ENCODE results near the gene TIMM10.

TIMM10 gene

GRCh38 chr11:57527056-57527631, 3.4 kb downstream of the TIMM10 start:
- H3K36me3 ChIP-seq (ENCODE audit: insufficient read depth, low read length) = peaks cover 29% of the 10 kb centered on the region
- TF ChIP-seq EZH2 (IDR thresholded peaks at IDR 0.05; ENCODE audit: borderline replicate concordance, low read depth, low read length, severe bottlenecking) (no peak), CTCF (IDR thresholded peaks at IDR 0.05; ENCODE audit: borderline replicate concordance, extremely low read depth, low read length, poor library complexity, severe bottlenecking) (peak; percentile 96)
- DNase-seq (peak; percentile 77), ATAC-seq (ENCODE audit: insufficient read depth, low read depth) (peak; percentile 17; the same call in 1 of the 3 replicates)
- H3K4me3 ChIP-seq (ENCODE audit: low read depth in 1 of 2, low read length in 2 of 2) = no peak overlapping the region
- H3K4me2 ChIP-seq (ENCODE audit: insufficient read depth, low read length) = no peak overlapping the region
- peaks cover 21% of the 10 kb centered on the region for H3K79me2 ChIP-seq (ENCODE audit: insufficient read depth, low read length)
- peaks cover 40% of the 10 kb centered on the region for H3K4me1 ChIP-seq (ENCODE audit: insufficient read depth, low read length)
- H3K27ac ChIP-seq (ENCODE audit: low read length) = peak overlapping the region; percentile 17
- H3K27me3 ChIP-seq (ENCODE audit: insufficient read depth, low read length, poor library complexity) = no peaks in the 10 kb centered on the region
- no peak overlapping the region for H3K9ac ChIP-seq (ENCODE audit: low read depth, low read length)
- H2AFZ ChIP-seq (ENCODE audit: low read depth, low read length) = no peak overlapping the region
- no peaks in the 10 kb centered on the region for H3K9me3 ChIP-seq (ENCODE audit: insufficient read depth, low read length, severe bottlenecking)
- H4K20me1 ChIP-seq (ENCODE audit: insufficient read depth, low read length) = peaks cover 4% of the 10 kb centered on the region; the same call in 1 of the 2 replicates

- Histone ChIP-seq H3K4me3 (ENCODE audit: low read depth in 1 of 2, low read length in 2 of 2) (no peak overlapping the region), H3K9ac (ENCODE audit: low read depth, low read length) (no peak overlapping the region), H3K36me3 (ENCODE audit: insufficient read depth, low read length) (peaks cover 17% of the 10 kb centered on the region), H3K27ac (ENCODE audit: low read length) (no peak overlapping the region), H3K4me1 (ENCODE audit: insufficient read depth, low read length) (peaks cover 11% of the 10 kb centered on the region), H2AFZ (ENCODE audit: low read depth, low read length) (no peak overlapping the region), H3K9me3 (ENCODE audit: insufficient read depth, low read length, severe bottlenecking) (no peaks in the 10 kb centered on the region), H4K20me1 (ENCODE audit: insufficient read depth, low read length) (peaks cover 4% of the 10 kb centered on the region; the same call in 1 of the 2 replicates), H3K79me2 (ENCODE audit: insufficient read depth, low read length) (no peaks in the 10 kb centered on the region; the same call in 1 of the 2 replicates), H3K4me2 (ENCODE audit: insufficient read depth, low read length) (no peak overlapping the region), H3K27me3 (ENCODE audit: insufficient read depth, low read length, poor library complexity) (no peaks in the 10 kb centered on the region)
- TF ChIP-seq CTCF (IDR thresholded peaks at IDR 0.05; ENCODE audit: borderline replicate concordance, extremely low read depth, low read length, poor library complexity, severe bottlenecking) = no peak
- TF ChIP-seq EZH2 (IDR thresholded peaks at IDR 0.05; ENCODE audit: borderline replicate concordance, low read depth, low read length, severe bottlenecking) = no peak
- ATAC-seq (ENCODE audit: insufficient read depth, low read depth) = no peak
- DNase-seq = no peak
These were observed 7.1 kb downstream of the TIMM10 start for GRCh38 chr11:57523419-57523818.

- H4K20me1 ChIP-seq (ENCODE audit: insufficient read depth, low read length) = no peaks in the 10 kb centered on the region; the same call in 1 of the 2 replicates
- H3K9ac ChIP-seq (ENCODE audit: low read depth, low read length) = no peak overlapping the region
- H3K4me1 ChIP-seq (ENCODE audit: insufficient read depth, low read length) = peaks cover 1% of the 10 kb centered on the region
- peaks cover 2% of the 10 kb centered on the region for H3K27me3 ChIP-seq (ENCODE audit: insufficient read depth, low read length, poor library complexity)
- no peak overlapping the region for H3K27ac ChIP-seq (ENCODE audit: low read length)
- no peaks in the 10 kb centered on the region for H3K79me2 ChIP-seq (ENCODE audit: insufficient read depth, low read length)
- DNase-seq (no peak), ATAC-seq (ENCODE audit: insufficient read depth, low read depth) (no peak)
- H3K4me3 ChIP-seq (ENCODE audit: low read depth in 1 of 2, low read length in 2 of 2) = no peak overlapping the region
- no peak overlapping the region for H3K4me2 ChIP-seq (ENCODE audit: insufficient read depth, low read length)
- peaks cover 2% of the 10 kb centered on the region; the same call in 1 of the 2 replicates for H3K36me3 ChIP-seq (ENCODE audit: insufficient read depth, low read length)
- TF ChIP-seq CTCF (IDR thresholded peaks at IDR 0.05; ENCODE audit: borderline replicate concordance, extremely low read depth, low read length, poor library complexity, severe bottlenecking) (no peak), EZH2 (IDR thresholded peaks at IDR 0.05; ENCODE audit: borderline replicate concordance, low read depth, low read length, severe bottlenecking) (no peak)
- no peaks in the 10 kb centered on the region for H3K9me3 ChIP-seq (ENCODE audit: insufficient read depth, low read length, severe bottlenecking)
- H2AFZ ChIP-seq (ENCODE audit: low read depth, low read length) = no peak overlapping the region
These were observed 9.4 kb downstream of the TIMM10 start for GRCh38 chr11:57521116-57521515.
